GM10248 (cell line): Measurements from ENCODE around the gene TCF7L2.

ENCODE experiments used
- CTCF ChIA-PET: fragments of 300-600 bp; sonication (Branson Sonifier 250); formaldehyde crosslinking; extraction: SDS; loops from one replicate; lab custom pipeline; 2021; ENCODE audit warnings: antibody characterized with exemption; lab: Yijun Ruan, JAX
- POLR2A ChIA-PET: fragments of 350-650 bp; sonication (Branson Sonifier 250); formaldehyde crosslinking; extraction: SDS; loops from one replicate; lab custom pipeline; 2020; ENCODE audit warnings: antibody characterized with exemption; lab: Yijun Ruan, JAX
- DNase-seq: peaks from one replicate; pipeline ENCODE4 v3.0.0; 2012; ENCODE audit errors: extremely low spot score
- CTCF ChIP-seq: IDR thresholded peaks from 2 replicates; pipeline ENCODE4 v1.5.1; 2012; ENCODE audit warnings: mild to moderate bottlenecking, low read depth; ENCODE audit errors: extremely low read depth, missing control alignments, control extremely low read depth

Gene TCF7L2

DNA sequence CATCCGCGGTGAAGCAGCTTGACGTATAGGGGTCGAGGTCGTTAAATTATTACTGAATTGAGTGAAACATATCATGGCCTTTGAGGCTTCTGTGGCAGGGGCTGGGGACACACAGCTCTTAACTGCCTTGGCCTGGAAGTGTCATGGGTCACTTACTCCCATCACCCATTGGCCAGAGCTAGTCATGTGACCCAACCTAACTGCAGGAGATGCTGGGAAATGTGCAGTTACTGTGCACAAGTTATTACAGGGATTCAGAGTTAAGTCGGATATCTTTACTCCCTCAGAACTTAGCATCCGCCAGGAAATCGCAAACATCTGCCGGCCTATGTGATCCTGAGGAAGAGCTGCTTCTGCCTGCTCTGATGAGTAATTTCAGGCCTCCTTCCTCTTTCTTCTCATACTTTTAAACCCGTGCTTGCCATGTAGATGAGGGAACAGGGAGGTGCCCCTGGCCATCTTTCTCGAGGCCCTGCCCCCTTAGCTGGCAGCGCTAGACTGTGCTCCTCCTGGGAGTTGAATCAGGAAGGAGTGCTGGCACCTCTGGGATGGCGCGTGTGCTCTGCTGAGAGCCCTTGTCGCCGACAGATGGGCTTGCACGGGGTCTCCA, 203.6 kb downstream of the TCF7L2 start:
- no peak for TF ChIP-seq CTCF
- no peak for DNase-seq
- ChIA-PET POLR2A (no interaction called here), CTCF (interaction anchor here (1.0 kb wide), 1 partner anchor 12 kb away, joined by 3 read pairs; no protein-coding TSS in a partner anchor)

DNA sequence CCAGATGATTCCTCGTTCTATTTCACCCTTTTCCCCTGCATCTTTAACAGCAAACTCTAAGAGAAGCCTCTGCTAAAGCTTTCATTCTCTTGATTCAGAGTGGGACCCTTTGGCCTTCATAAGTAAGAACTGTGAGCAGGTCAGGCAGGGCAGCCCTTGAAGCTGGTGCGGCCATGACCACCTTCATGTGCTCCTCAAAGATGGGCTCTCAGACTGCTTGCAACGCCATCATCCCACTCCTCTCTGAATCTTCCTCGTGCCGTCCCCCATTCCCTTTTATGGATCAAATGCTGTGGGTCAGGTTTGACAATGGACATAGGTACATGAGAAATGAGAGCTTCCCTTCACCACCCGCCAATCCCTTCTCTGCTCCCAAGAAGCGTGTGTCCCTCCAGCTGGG, 207.4 kb downstream of the TCF7L2 start:
- no peak for TF ChIP-seq CTCF
- POLR2A ChIA-PET = no interaction called here
- CTCF ChIA-PET = no interaction called here
- DNase-seq = no peak

DNA sequence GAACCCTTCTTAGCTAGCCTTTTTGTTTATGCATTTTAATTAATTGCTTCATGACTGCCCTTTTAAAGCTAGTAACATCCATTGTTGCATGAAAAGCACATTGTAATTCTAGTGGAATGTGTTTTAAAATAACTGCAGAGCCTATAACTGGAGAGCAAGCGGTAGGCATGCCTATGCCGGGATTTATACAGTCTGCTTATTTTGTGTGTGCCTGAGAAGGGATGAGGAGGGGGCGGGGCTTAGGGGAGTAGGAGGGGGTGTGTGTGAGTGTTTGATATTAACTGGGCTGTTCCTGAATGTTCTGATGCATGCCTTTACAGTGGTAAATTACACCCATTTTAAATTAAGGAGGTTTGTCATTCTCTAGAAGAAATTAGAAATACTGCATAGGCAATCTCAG, 208.1 kb downstream of the TCF7L2 start:
- no peak for TF ChIP-seq CTCF
- DNase-seq = no peak
- CTCF ChIA-PET = no interaction called here
- POLR2A ChIA-PET = no interaction called here

GRCh38 chr10:113159563-113159962, 209.5 kb downstream of the TCF7L2 start:
- CTCF ChIA-PET = interaction anchor here (1.4 kb wide), 1 partner anchor 16 kb away, joined by 3 read pairs; no protein-coding TSS in a partner anchor
- TF ChIP-seq CTCF = no peak
- no peak for DNase-seq
- POLR2A ChIA-PET = no interaction called here

GRCh38 chr10:113160641-113161040, 210.6 kb downstream of the TCF7L2 start:
- POLR2A ChIA-PET = no interaction called here
- CTCF ChIA-PET = no interaction called here
- no peak for DNase-seq
- no peak for TF ChIP-seq CTCF

- DNase-seq = no peak
- ChIA-PET CTCF (no interaction called here), POLR2A (no interaction called here)
- no peak for TF ChIP-seq CTCF
Observed at GRCh38 chr10:113161066-113161465, 211.0 kb downstream of the TCF7L2 start.
